ENCODE results near the gene P4HTM. TPM values are rescaled to one million over a fixed set of nuclear protein-coding genes. Genes with fewer than 3 reads are reported as not detected.

P4HTM gene
- total RNA-seq, 4 donors from 2014 or later = 76.4 to 99.0 (median 88.8) TPM

DNA sequence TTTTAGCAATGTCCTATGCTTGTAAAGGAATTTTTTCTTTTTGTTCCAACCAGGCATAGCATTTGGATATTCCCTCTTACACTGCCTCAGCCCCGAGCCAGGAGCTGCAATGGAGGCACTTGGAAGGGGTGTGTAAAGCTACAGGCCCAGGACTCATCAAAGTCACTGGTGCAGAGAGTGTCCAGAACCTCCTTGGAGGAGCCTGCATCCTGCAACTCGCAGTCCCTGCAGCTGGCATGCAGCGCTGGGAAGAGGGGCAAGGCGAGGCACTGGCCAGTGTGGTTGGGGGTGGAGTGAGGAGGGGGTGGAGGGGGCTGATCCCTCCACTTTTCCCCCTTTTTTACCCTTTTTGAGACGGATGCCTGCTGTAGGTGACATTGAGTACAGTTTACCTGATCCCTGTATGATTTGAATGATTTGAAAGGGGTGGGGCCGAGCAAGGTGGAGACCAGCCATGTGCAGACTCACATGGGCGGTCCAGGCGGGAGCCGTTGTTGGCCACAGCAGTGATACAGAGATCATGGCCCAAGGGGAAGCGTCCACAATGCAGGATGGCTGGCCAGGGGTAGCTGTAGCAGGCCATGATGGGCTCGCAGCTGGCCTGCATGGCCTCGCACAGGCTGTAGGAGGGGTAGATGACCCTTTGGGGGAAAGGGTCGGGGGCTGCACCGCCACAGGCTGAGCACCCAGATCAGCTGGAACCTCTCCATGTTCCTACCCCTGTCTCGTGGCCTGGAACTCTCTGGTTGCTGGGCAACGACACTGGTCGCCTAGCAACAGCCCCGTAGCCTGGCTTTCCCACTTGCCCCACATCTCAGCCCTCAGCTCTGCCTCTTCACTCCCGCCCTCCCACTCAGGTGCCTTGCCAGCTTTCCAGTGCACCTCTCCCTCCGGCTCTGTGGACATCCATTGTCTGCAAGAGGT lies 7.9 kb downstream of the P4HTM start:
- H3K4me1 ChIP-seq = peaks cover 0 to 6% (median 0%) of the 10 kb centered on the region in 4 donors
- no peaks in the 10 kb centered on the region for H3K9me3 ChIP-seq
- peaks cover 0 to 70% (median 5%) of the 10 kb centered on the region in 3 donors for H3K36me3 ChIP-seq
- no peaks in the 10 kb centered on the region for H3K27me3 ChIP-seq
- H3K4me3 ChIP-seq = no peak overlapping the region
- WGBS, 2 donors = 61 to 68% methylated on average over 18 to 20 of the region's 20 CpGs
- no peak for TF ChIP-seq POLR2A (IDR thresholded peaks at IDR 0.05)
- no peak for TF ChIP-seq EP300 (IDR thresholded peaks at IDR 0.05)
- TF ChIP-seq, protein P1, sequence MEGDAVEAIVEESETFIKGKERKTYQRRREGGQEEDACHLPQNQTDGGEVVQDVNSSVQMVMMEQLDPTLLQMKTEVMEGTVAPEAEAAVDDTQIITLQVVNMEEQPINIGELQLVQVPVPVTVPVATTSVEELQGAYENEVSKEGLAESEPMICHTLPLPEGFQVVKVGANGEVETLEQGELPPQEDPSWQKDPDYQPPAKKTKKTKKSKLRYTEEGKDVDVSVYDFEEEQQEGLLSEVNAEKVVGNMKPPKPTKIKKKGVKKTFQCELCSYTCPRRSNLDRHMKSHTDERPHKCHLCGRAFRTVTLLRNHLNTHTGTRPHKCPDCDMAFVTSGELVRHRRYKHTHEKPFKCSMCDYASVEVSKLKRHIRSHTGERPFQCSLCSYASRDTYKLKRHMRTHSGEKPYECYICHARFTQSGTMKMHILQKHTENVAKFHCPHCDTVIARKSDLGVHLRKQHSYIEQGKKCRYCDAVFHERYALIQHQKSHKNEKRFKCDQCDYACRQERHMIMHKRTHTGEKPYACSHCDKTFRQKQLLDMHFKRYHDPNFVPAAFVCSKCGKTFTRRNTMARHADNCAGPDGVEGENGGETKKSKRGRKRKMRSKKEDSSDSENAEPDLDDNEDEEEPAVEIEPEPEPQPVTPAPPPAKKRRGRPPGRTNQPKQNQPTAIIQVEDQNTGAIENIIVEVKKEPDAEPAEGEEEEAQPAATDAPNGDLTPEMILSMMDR (IDR thresholded peaks at IDR 0.05) = no peak
- no peak for DNase-seq (ENCODE audit: low spot score in 2 of 2)
- peak overlapping the region in 2 of 4 donors; percentile 15 to 43 for H3K27ac ChIP-seq

- H3K4me1 ChIP-seq = peaks cover 0 to 6% (median 0%) of the 10 kb centered on the region in 4 donors
- TF ChIP-seq EP300 (IDR thresholded peaks at IDR 0.05) = no peak
- H3K27me3 ChIP-seq = no peaks in the 10 kb centered on the region
- peaks cover 0 to 75% (median 5%) of the 10 kb centered on the region in 3 donors for H3K36me3 ChIP-seq
- DNase-seq (ENCODE audit: low spot score in 2 of 2) = no peak
- H3K27ac ChIP-seq = no peak overlapping the region
- H3K4me3 ChIP-seq = no peak overlapping the region
- WGBS, 2 donors = 70 to 78% methylated on average over 8 of the region's 8 CpGs
- H3K9me3 ChIP-seq = no peaks in the 10 kb centered on the region
These were observed 9.2 kb downstream of the P4HTM start for GRCh38 chr3:48999085-48999858.

- 88 to 92% methylated on average over 6 of the region's 6 CpGs for WGBS, 2 donors
- peaks cover 0 to 11% (median 1%) of the 10 kb centered on the region in 4 donors for H3K4me1 ChIP-seq
- TF ChIP-seq POLR2A (IDR thresholded peaks at IDR 0.05) (no peak), EP300 (IDR thresholded peaks at IDR 0.05) (no peak)
- TF ChIP-seq, protein P1 (IDR thresholded peaks at IDR 0.05) = no peak
These were observed 11.1 kb downstream of the P4HTM start for GRCh38 chr3:49001155-49001554.

GRCh38 chr3:49004352-49005302 lies 14.6 kb downstream of the P4HTM start:
- TF ChIP-seq, protein P1 (IDR thresholded peaks at IDR 0.05) = no peak
- TF ChIP-seq EP300 (IDR thresholded peaks at IDR 0.05) (no peak), POLR2A (IDR thresholded peaks at IDR 0.05) (no peak)
- Histone ChIP-seq H3K36me3 (peaks cover 0 to 29% (median 0%) of the 10 kb centered on the region in 3 donors), H3K27ac (no peak overlapping the region), H3K4me1 (peaks cover 0 to 28% (median 11%) of the 10 kb centered on the region in 4 donors), H3K4me3 (no peak overlapping the region), H3K27me3 (no peaks in the 10 kb centered on the region), H3K9me3 (no peaks in the 10 kb centered on the region)
- DNase-seq (ENCODE audit: low spot score in 2 of 2) = no peak
- WGBS, 2 donors = 86 to 88% methylated on average over 15 of the region's 16 CpGs

More at GRCh38 chr3:49001155-49001554, 11.1 kb downstream of the P4HTM start:
- no peaks in the 10 kb centered on the region for H3K27me3 ChIP-seq
- H3K27ac ChIP-seq = no peak overlapping the region
- no peak overlapping the region for H3K4me3 ChIP-seq
- H3K9me3 ChIP-seq = no peaks in the 10 kb centered on the region
- peaks cover 0 to 59% (median 4%) of the 10 kb centered on the region in 3 donors for H3K36me3 ChIP-seq
- no peak for DNase-seq (ENCODE audit: low spot score in 2 of 2)

DNA sequence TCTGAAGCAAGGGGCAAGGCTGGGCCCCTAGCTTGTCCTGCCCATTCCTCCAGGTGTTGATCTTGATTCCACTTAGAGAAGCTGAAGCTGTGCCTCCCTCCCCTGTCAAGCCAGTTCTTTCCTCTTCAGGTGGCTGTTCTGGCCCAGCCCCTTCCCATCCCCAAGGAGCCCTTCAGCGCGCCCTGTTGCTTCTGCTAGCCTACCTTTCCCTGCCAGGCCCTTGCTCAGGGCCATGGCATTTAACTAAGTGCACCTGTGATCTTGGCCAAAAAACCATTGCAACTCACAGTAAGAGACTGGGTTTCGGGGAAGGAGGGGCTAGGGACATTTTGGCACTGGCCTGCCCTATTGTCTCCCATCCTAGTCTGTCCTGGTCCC lies 15.3 kb downstream of the P4HTM start:
- H3K4me1 ChIP-seq = peaks cover 0 to 28% (median 11%) of the 10 kb centered on the region in 4 donors
- no peaks in the 10 kb centered on the region for H3K9me3 ChIP-seq
- WGBS, 2 donors = 96 to 97% methylated on average over 3 of the region's 3 CpGs
- peaks cover 0 to 26% (median 0%) of the 10 kb centered on the region in 3 donors for H3K36me3 ChIP-seq
- H3K27ac ChIP-seq = peak overlapping the region in 1 of 4 donors; percentile 97
- DNase-seq (ENCODE audit: low spot score in 2 of 2) = no peak
- no peaks in the 10 kb centered on the region for H3K27me3 ChIP-seq
- no peak for TF ChIP-seq EP300 (IDR thresholded peaks at IDR 0.05)
- TF ChIP-seq, protein P1 (IDR thresholded peaks at IDR 0.05) = no peak
- TF ChIP-seq POLR2A (IDR thresholded peaks at IDR 0.05) = no peak
- no peak overlapping the region for H3K4me3 ChIP-seq
